Middle frontal gyrus (tissue), 1 donor: Measurements from ENCODE around the gene SVEP1.

Experiments used
- DNase-seq: peaks from one replicate; pipeline ENCODE4 v3.0.0-alpha.2; 2015; ENCODE audit warnings: low spot score; ENCODE audit errors: extremely low spot score

Gene SVEP1

DNA sequence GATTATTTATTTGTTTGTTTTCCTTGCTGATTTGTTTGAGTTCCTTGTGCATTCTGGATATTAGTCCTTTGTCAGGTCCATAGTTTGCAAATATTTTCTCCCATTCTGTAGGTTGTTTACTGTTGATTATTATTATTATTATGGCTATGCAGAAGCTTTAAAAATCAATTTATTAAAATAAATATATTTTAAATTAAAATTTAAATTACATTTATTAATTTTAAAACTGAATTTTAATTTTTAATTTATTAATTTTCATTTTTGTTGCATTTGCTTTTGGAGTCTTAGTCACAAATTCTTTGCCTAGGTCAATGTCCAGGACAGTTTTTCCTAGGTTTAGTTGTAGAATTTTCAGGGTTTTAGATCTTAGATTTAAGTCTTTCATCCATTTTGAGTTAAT, 50.9 kb downstream of the SVEP1 start:
- DNase-seq, result no peak

DNA sequence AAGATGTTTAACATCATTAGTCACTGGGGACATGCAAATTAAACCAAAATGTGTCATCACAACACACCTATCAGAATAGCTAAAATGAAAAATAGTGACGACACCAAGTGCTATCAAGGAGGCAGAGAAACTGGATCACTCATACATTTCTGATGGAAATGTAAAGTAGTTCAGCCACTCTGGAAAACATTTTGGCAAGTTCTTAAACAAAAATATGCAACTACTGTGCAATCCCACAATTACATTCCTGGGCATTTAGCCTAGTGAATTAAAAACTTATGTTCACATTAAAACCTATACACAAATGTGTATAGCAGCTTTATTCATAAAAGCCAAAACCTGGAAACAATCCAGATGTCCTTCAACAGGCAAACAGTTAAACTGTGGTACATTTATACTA, 53.1 kb downstream of the SVEP1 start:
- DNase-seq, result no peak

DNA sequence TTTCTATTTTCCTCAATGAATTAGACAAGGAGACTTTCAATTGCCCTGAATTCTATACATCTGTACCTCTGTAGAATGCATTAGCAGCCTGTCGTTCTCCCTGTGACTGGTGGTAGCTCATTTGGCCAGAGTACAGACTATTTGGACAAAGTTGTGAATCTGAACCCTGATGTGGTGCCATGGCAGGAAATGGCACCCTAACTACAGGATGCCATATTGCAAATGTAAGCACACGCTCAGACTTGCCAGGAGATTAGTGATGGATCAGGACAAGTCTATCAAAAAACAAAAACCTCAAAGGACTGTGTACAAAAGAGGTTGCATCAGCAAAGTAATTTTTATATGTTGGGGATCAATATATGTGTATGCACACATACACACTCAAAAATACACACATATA, 58.3 kb downstream of the SVEP1 start:
- DNase-seq, result no peak

DNA sequence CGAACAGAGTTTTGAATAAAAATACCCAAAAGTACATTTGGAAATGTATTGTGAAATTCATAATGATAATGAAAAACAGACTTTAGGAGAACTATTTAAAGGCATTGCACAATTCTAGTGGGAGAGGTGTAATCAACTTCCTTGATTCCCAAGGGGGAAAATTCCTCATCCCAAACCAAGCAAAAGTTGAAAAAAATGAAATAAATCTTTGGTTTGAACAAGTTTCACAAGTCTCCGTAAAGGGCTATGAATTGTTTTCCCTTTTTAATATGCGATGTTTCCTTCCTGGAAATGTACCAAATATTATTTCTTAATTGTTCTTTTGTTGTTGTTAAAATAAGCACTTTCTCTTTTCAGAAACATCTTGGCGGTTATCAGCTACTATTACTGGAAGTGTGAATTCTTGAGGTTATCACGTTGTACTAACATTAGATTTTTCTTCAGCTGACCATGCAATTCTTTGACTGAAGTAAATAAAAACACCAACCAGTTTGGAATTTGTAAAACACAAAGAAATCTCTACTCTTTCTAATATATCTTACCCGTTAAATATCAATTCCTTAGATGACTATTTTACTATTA, 59.3 kb downstream of the SVEP1 start:
- no peak for DNase-seq

DNA sequence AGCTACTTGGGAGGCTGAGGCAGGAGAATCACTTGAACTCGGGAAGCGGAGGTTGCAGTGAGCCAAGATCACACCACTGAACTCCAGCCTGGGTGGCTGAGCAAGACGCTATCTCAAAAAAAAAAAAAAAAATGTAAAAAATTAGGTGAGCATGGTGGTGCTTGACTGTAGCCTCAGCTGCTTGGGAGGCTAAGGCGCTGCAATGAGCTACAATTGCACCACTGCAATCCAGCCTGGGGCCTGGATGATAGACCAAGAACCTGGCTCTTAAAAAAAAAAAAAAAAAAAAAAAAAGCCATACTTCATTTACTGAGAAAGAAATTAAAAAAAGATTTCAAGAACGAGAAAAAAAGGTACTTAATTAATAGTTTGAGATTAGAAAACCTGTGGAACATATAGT, 62.1 kb downstream of the SVEP1 start:
- no peak for DNase-seq

DNA sequence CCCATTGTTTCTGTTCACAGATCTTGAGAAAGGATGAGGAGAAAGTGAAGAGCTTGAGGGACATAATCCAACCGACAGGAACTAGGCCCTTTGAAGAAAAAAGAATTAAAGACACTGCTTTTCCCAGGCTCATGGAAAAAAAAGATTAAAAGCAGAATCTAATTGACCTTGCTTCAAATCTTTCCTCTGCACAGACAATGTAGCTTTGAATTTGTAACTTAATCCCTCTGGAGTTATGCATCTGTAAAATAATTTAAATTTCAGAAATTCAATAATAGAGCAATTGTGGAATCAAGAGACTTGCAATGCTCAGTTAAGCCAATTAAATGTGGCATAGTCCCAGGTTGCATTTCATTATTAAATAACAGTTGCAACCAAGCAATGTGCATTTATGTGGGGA, 64.6 kb downstream of the SVEP1 start:
- DNase-seq, result no peak

DNA sequence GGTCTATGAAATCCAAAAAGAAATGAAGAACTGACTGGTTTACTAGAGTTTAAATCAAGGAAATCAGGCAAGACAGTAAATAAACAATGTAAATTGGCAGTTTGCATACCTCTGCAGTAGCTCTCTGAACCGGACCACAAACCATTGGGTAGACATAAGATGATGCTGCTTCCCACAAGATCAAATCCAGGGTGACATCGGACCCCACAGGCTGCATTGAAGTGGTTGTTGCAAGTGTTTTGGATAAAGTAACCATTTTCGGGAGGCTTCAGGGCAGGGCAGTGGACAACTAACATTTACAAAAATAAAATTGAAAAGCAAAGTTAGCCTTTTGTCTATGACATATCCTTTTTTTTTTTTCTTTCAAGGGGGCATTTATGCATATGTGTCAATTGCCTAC, 66.7 kb downstream of the SVEP1 start:
- DNase-seq, result no peak

DNA sequence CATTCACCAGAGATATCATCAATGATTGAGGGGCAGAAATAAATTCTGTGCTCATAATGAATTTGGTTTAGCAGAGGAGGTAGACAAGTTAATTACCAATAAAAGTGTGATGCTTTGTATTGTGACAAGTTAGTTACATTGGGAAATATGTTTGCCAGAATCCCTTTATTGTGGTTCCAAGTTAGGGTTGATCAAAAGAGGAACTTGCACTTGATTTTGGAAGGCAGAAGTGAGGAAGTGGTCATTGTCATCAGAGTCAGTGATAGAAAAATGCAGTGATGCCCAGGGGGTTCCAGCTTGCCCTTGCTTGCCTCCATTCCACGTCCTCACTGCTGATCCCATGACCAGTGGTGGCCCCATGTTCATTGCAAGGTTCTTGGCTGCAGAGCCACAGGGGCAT, 69.7 kb downstream of the SVEP1 start:
- DNase-seq, result no peak

DNA sequence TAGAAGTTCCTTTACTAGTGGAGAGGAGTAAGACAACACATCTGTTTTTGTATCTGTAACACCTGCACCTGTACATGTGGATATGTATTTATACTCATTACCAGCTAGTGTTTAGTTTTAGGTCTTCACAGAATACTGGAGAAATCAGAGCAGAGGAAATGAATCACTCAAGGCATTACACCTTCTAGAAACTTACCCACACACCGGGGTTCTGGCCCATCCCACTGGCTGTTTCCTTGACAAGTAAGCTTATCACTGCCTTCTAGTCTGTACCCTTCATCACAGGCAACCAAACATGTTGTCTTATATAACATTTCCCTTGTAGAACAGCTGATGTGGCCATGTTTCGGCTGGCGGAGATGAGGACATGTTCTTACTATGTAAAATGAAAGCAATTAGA, 76.7 kb downstream of the SVEP1 start:
- DNase-seq, result no peak

DNA sequence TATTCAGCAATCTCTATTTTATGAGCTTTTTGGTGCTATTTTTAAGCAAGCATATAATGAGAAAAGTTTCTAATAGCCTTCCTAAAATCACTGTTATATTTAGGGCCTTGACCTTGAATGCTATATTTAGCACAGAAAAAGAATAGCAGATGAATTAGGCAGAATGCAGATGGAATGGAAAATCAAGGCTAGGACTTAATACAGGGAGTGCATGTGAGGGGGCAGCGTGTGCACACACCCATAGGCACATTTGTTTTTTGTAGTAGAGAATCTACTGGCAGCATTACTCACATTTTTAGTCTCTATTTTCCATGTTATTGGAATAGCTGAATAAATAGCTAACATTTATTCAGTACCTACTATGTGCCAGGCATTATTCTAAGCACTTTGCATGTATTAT, 79.9 kb downstream of the SVEP1 start:
- DNase-seq, result no peak

DNA sequence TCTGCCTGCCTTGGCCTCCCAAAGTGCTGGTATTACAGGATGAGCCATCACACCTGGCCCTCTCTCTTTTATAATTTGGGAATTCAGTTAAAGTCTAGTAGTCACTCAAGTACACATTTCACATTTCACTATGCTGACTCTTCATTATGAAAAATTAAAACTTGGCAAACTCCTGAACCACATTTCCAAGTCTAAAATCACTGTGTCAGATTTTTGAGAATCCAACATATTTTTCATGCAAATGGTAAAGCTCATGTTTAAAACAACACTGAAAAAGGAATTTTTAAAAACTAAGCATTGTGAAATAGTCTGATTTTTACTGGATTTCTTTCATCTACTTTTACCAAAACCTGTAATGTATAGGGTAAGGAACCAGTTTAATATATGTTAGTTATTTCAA, 92.3 kb downstream of the SVEP1 start:
- DNase-seq, result no peak

DNA sequence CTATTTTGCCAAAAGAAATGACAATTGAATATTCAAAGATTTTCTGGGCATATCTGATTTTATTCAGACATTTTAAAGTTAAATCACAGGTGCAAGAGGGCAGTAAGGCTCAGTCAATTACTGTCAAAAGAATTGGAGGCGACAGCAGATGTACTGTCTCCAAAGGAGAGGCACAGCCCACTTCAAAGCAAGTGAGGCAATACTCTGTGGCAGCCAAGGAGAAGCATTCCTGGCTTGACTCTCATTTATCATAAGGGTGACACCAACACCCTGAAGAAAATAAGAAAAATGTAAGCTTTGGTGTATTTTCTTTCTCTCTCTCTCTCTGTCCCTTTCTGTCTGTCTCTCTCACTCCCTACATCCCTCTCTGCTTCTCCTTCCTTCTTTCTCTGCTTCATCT, 93.3 kb downstream of the SVEP1 start:
- DNase-seq, result no peak

DNA sequence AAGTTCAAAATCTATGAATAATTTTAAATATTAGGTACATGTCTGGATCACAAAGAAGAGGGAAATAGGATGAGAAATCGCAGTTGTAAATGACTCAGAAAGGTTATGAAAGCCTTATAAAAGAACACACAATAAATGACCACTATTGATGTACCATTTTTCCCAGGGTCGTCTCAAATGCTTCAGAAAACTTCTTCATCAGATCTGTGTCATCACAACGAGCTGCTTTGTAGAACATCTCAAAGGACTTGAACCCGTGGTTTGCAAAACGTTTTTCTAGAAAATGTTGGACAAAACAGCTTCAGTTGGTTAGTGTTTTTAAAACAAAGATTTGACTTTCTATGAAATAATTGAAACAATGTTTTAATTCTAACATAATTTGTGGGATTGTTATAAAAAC, 100.1 kb downstream of the SVEP1 start:
- no peak for DNase-seq

DNA sequence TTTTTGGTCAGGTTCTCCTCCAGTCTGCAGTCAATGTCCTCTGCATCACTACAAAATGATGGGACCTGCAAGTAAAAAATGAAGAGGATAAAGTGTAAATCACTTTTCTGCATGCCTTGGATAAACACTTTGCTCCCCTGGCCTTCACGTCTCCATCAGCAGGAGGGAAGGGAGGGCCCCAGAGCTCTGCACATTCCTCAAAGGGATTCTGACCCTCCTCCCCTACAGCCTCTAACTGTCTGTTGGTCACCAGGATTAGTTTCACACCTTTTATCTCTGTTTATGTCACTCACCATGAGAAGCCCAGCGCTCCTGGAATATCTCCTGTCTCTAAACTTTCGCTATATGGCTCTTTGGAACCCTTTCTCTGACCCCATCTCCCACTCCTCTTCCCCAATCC, 103.3 kb downstream of the SVEP1 start:
- DNase-seq, result no peak

DNA sequence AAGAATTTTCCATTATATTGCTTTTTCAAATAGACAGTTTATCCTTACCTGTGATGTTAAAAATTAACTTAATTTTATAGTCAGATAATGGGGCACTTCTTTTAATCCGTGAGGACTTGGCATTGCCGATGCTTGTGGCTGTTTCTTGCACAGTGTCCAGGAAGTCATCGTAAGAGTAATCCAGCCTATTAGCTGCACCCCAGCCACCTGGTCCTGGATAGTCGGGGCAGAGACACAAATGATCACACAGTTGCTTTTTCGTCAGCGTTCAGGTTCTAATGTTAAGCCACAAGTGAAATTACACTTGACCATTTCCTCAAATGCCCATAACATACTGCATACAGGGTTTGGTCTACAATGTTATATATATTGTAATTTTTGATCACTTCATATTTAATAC, 107.4 kb downstream of the SVEP1 start:
- DNase-seq, result no peak

DNA sequence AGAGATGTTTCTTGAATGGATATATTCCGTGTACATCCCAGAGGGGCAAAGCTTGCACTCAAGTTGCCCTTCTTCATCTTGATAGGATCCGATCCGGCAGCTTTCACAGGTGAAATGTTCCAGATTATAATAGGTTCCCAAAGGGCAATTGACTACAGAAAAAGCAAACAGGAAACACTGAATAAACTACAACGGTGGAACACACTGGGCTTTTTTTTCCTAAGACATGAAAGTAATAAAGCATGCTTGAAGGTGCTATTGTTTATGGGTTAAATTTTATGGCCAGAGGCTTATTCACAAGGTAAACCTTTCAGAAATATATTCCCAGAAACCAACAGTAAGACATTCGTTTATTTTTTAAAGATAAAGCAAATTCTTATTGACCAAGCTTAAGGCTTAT, 110.6 kb downstream of the SVEP1 start:
- no peak for DNase-seq

DNA sequence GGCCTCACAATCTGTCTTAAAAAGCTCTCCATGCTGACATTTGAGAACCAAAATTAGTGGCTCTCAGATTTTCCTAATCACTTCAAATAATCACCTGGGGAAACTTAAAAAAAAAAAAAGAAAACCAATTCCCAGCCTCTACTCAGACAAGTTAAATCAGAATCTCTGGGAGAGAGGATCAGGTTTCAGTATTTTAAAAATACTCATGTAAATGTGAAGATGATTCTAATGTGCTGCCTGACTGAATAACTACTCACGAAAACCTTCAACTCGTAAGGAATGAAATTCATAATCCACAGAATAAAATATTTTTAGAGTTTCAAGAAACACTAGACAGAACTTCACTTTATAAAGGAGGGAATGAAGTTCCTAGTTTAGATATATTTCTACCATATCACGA, 114.4 kb downstream of the SVEP1 start:
- DNase-seq, result no peak

DNA sequence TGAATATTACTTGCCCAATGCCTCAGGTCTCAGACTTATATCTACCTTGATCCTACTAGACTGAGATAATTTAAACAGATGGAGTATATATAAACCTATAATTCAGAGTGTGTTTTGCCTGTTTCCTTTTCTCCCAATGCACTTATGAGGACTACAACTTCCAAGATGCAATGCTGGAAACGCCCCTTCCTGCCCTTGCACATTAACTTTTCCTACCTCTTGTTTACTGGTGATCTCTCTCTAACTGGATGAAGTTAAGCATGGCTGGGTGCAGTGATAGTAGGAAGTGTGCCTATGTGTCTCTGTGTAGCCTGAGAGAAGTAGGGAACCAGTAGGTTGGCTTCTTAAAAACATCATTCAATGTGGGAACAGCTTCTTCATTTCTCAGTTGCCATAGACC, 115.2 kb downstream of the SVEP1 start:
- no peak for DNase-seq

DNA sequence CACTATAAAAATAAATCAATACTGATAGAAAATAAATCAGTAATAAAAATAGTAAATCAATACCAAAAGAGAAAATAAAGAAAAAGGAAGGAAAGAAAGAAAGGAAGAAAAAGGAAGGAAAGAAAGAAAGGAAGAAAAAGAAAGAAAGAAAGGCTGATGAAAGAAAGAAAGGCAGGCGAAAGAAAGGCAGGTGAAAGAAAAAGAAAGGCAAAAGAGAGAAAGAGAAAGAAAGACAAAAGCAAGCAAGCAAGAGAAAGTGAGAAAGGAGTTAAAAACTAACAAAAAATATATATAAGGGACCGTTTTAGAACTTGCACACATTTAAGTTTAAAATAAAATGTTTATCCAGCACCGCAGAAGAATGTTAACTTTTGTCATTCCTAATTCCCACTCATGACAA, 116.0 kb downstream of the SVEP1 start:
- DNase-seq, result no peak

DNA sequence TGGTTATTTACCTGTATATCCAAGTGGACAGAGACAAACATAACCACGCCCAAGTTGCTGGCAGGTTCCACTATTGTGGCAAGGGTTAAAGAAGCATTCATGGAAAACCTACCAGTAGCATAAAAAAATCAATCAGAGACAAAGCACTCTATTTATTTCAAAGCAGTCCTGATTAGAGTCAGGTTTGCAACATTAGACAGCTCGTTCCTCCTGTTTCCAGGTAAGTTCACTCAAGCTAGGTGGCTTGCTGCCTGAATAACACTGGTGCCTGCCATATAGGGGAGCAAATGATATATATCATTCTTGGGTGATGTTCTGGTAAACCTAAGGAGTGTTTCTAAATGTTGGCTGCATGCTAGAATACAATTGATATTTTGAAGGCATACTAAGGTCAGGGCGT, 122.3 kb downstream of the SVEP1 start:
- DNase-seq, result no peak

DNA sequence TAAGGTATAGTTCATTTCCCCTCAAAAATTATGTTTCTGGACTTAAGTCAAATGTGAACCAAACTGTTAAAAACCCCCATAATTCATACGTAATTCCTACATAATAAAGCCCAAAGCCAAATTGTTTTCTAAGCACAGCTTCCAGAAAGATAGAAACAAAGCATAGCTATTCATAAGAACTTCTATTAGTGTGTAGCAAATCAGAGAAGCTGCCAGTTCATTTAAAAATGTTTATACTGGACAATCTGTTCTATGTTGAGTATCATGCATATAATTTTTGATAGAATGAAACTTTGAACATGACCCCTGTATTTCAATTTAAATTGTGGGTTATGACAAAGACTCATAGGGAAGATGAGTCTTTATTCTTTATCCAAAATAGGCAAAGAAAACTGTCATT, 122.9 kb downstream of the SVEP1 start:
- no peak for DNase-seq

DNA sequence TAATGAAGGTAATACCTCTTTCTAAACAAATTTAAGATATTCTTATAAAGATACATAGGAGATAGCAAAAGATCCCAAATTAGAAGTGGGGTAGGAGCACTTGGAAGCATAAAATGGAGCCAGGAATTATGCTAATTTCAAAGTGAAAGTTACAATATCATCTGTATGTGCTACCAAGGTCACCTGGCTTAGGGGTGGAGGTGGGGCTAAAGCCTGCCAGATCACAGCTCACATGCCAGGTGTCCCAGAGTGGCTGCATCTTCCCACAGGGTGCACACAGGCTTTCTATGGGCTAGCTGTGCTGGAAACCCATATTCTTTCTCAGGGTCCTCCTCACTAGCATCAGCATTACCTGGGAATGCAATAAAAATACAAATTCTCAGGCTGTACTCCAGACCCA, 123.7 kb downstream of the SVEP1 start:
- no peak for DNase-seq

DNA sequence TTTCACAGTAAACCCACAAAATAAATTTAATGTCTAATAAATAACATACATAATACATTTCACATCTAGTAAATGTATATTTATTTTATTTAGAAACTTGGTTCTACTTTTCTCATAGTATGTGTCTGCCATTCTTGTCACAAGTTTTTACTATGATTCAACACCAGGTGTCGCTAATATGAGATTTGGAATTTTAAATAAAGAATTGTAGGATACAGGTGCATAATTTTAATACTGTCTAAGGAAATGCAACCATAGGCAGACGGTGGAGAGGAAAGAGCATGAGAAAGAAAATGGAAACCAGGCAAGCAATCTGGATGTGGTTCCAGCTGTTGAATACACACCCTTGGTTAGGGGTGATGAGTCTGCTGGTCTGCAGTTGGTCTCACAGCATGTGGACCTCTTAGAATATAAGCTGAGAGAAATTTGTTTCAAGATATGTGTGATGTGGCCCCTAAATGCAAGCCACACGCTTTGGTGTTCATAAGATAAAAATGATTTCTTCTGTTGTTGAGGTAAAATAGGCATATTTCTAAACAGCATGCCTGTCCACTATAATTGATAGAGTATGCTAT, 127.2 kb downstream of the SVEP1 start:
- no peak for DNase-seq

DNA sequence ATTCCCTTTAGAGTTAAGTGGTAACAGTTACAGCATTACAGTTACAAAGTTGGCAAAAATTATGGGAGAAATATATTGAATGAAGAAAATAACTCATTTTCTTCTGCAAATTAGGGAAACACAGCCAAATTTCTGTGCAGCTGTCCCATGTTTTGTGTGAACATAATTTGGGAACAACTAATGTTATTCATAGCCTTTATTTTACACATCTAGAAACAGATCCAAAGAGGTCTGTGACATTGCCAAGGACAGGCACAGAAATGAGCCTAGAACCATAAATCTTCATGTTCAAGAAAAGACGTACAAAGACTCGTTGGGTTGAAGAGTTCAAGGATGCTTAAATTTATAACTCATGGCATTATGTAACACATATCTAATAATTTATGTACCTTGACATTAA, 127.8 kb downstream of the SVEP1 start:
- DNase-seq, result no peak
